GM19372 (cell line): ENCODE measurements around the gene RCOR1.

Experiments used
- ATAC-seq: cut with Tn5 transposase; IDR thresholded peaks from one replicate; pipeline ENCODE4 v1.9.1; 2021; ENCODE audit warnings: mild to moderate bottlenecking, low read depth, moderate library complexity; ENCODE audit not compliant: unreplicated experiment

RCOR1 gene

DNA sequence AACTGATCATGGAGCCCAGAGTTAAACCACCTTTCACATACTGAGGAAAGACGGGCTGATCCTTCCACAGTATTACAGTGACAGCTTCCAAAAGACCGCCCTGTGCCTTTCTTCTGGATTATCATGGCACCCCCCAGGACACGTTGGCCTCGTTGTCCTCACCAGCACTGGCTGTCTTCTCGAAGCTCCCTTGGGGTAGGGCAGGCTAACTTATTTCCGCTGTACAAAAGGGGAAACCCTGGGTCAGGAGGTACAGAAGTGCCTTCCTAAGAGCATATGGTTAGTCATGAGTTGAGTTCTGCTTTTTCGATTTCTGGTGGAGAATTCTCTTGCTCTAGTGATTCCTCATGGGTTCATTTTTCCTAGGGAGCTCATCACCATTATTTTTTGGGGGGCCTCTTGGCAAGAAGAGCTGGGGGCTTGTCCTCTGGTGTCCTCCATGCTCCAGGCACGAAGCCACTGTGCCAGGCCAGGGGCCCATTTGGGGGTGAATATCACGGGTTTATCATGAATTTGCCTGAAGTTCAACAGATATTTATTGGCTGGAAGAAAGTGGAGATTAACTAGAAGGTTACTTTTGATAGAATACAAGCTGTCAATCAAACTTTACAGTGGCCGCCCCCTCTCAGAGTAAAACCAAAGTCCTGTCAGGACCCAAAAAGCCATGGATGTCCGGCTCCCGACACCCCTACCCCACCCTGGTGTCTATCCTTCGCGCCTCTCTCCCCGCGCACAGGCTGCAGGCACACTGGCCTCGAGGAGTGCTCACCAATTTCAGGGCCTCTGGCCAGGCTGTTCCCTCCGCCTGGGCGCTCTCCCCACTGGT, 176.0 kb downstream of the RCOR1 start:
- ATAC-seq: peak; percentile 59

- ATAC-seq: no peak
Observed at GRCh38 chr14:102769049-102769327, 176.5 kb downstream of the RCOR1 start.

DNA sequence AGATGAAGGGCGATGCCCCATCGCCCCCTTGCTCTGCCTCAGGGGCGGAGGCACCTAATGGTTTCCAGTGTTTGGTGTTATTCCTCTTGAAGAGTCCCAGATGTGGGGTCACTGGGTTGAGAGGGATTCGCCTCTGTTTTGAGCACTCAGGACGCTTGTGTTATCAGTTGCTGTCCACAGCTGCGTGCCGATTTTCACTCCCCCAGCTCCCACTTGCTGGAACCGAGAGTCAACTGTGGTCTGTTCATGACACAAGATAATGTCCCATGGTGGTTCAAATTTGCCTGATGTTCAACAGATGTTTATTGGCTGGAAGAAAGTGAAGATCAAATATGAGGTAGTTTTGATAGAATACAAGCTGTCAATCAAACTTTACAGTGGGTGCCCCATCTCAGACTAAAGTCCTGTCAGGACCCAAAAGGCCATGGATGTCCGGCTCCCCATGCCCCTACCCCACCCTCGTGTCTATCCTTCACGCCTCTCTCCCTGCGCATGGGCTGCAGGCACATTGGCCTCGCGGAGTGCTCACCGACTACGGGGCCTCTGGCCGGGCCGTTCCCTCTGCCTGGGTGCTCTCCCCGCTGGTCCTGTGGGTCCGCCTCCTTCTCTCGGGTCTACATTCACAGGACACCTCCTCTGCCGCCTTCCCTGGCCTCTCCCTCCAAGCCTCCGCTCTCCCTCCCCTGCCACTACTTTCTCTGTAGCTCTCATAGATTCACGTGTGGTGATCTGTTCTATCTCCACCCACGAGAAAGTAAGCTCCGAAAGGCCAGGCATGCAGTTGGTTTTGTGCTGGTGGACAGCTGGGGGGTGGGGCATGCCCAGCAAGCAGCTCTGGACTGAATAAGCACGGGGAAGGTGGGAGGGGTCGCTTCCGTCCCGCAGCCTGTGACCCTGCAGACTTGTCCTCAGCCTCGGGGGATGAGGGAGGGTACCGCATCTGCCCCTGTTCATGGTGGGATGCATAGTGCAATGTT, 178.0 kb downstream of the RCOR1 start:
- no peak for ATAC-seq

DNA sequence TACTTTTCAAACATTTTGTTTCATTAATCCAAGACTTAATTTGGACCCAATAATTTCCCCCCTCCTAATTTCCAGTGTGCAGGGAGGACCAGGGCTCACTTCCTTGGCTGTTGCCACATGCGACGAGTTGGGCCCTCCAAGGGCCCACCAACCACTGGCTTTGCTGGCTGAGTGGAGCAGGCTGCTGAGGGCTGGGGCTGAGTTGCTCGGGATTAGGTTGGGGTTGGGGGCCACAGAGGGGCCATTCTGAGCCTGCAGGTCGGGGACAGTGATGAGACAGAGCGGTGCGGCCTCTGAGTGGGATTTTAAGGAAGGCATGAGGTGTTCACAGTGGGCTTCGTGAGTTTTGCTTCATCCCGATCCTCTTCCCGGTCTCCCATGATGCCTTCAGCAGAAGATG, 178.7 kb downstream of the RCOR1 start:
- no peak for ATAC-seq

GRCh38 chr14:102772781-102773570, 180.5 kb downstream of the RCOR1 start:
- ATAC-seq: no peak

- peak; percentile 33 for ATAC-seq
Observed at GRCh38 chr14:102774391-102775153, 182.1 kb downstream of the RCOR1 start.

DNA sequence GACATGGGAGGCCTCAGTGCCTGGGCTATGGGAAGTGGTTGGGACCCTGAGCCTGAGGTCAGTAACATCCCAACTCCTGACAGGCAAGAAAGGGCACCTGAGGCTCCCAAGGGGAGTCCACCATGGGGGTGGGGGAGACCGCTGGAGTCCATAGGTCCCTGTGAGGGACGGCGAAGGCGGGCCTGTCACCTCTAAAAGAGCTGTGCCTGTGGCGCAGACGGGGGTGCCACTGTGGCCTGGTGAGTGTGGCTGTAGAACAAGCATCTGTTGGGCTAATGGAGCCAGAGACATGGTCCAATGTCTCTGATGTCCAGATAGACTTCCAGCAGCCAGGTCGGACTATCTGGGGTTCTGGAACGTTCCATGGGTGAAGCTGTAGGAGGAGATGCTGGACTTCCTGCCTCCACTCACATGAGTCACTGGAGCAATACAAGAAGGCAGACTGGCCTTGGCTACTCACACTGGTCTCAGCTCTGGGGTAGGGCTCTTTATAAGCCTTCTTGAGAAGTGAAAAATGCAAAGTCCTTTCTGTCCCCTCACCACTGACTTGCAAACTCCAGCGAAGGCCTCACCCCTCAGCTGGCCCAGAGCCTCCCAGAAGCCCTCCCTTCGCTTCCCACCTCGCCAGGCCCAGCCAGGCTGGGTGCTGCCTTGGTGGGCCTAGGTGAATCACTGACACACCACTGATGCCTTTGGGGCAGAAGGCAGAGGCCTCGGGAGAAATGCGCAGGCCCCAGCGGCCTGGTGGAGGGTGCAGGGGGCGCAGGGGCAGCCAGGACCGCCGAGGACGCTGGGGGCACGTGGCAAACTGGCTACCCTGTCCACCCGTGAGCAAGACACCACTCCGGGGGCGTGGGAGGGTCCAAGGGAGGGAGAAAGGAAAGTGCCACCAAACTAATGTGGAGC, 183.7 kb downstream of the RCOR1 start:
- no peak for ATAC-seq

DNA sequence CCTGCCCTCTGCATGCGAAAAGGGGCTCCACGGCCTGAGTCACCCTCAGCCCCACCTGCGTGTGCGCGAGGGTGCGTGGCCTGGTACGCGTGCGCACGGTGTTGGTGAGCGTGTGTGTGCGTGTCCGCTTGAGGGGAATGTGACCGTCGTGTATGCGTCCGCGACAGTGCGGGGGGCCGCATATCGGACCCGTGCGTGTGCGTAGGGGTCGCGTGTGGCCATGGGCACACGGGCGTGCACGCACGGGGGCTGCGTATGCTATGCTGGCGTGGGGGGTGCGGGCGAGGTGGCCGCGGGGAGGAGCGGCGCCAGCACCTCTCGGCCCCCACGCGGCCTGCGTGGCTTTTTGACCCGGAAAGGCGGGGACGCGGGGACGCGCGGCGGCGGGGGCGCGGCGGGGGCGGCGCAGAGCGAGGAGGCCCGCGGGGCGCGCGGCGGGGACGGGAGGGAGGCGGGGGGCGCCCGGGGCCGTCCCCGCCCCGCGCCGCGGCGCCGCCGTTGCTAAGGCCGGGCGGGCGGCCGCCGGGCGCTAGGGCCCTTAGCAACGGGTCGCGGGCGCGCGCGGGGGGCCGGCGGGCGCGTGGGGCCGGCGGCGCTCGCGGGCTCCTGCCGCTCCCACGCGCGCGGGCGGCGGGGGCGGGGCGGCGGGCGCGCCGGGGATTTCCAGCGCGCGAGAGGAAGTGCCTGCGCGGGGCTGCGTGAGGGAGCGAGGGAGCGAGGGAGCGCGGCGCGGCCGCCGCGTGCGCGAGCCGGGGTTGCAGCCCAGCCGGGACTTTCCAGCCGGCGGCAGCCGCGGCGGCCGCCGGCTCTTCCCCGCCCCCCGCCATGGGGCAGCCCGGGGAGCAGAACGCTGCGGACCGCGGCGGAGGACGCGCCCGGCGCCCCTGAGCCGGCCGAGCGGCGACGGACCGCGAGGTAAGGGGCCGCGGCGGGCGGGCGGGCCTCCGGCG, 184.6 kb downstream of the RCOR1 start, which contains the start of gene TRAF3:
Gene TRAF3, plus strand, starts transcription at position 689 of the 950 bp plus-strand sequence. CDS start 92,753 bp downstream, outside the sequence.
- ATAC-seq: peak; percentile 59

DNA sequence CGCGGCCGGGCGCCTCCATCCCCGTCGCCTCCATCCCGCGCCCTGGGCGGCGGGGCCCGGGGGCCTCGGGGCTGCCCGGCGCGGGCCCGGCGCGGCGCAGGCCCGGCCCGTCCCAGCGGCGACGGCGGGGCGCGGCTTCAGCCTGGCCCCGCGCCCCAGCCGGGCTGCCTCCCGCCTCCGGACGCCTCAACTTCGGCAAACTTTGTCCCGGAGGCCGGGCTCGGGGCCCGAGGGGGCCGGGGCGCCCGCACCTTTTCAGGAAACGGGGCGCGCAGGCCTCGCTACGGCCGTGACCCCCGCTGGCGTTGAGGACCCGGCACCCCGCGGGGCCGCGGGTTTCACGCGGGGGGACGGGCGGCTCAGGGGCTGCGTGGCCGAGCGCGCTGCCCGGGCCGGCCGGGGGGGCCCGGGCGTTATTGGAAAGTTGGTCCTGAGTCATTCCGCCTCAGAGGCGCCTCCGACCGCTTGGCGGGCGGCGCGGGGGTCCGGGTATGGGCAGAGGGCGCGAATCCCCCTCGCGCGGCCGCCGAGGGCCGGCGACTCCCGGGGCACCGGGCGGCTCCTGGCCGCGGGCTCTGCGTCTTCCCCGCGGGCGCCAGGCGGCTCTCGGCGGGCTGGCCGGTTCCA, 185.4 kb downstream of the RCOR1 start:
- peak; percentile 2 for ATAC-seq

DNA sequence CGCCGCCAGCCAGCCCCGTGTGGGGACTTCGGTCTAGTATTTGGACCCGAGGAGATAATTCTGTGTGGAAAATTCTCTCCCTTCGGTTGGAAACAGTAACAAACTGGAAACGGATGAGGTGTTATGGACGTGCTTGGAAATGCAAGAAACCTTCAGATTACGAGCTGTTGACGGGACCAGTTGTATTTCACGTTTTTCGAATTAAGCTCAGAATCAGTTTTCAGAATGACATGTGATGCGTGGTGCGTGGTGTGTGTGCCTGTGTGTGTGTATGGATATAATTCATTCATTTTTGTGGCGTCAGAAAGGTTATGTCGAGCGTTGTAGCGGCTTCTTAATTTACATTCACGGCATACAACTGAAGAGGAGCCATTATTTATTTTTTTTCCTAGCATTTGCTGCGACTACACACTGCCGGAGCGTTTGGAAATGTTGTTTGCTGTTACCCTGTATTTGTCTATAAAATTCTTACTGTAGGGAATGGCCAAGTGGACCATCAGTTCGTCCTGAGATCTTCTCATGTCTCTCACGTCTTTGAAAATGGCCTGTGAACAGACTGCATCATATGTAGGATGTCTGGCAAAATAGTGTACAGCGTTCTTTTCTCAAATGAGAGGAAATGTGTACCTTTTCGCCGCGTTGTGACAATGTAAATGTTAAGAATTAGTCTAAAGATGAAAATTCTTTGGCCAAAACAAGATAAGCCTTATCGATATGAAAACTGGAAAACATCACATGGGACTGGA, 186.1 kb downstream of the RCOR1 start:
- ATAC-seq: no peak

DNA sequence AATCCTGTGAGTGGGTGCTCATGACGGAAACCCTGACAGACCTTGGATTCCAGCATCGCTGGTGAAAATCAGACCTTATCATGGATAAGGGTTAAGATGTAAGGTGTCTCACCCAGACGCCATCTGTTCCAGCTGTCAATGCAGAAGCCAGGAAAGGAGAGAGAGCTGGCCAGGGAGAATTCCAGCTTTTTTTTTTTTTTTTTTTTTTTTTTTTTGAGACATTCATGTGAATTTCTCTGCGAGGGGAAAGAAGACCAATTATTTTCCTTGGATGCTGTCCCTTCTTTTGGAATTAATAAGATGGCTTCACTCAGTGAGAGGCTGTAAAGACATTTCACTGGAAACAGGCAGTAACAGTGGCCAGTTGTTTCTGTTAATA, 186.6 kb downstream of the RCOR1 start:
- ATAC-seq: no peak

DNA sequence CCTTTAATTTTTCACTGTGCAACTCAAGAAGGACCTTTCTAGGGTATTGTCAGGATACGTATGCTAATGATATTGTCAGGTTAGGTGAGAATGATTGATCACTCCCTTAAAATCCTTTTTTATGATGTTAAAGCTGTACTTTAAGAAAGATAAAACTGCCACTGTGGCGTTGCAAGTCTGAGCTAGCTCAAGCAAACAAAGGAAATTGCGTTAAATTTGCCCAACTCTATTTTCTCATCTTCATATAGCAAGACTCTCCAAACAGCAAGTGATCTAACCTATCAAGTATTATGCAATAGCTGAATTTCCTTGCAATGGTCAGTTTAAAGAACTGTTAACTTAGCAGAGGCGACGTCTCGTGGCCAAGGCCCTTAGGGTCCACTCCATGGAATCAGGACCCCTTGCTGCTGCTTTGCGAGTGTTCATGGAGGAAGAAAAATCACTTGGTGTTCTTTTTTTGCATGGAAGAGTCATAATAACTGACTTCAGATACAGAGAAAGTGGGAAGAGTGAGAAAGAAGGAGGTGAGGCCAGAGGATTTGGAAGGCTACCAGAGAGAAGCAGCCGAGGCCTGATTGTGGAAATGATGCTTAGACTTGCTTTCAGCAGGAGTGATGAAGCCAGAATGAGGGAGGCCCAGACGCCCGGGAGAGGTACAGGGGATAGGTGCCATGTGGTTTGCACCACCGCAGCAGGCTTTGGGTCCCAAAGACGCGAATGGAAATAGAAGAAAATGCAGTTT, 187.3 kb downstream of the RCOR1 start:
- no peak for ATAC-seq
